Activated T-cell treated with anti-CD3 and anti-CD28 coated beads for 24 hours (primary cell): ENCODE data around the gene FBXL7.

Source experiments
- DNase-seq: peaks from one replicate; pipeline ENCODE4 v3.0.0-alpha.2; 2020; ENCODE audit warnings: low read depth

Gene FBXL7

DNA sequence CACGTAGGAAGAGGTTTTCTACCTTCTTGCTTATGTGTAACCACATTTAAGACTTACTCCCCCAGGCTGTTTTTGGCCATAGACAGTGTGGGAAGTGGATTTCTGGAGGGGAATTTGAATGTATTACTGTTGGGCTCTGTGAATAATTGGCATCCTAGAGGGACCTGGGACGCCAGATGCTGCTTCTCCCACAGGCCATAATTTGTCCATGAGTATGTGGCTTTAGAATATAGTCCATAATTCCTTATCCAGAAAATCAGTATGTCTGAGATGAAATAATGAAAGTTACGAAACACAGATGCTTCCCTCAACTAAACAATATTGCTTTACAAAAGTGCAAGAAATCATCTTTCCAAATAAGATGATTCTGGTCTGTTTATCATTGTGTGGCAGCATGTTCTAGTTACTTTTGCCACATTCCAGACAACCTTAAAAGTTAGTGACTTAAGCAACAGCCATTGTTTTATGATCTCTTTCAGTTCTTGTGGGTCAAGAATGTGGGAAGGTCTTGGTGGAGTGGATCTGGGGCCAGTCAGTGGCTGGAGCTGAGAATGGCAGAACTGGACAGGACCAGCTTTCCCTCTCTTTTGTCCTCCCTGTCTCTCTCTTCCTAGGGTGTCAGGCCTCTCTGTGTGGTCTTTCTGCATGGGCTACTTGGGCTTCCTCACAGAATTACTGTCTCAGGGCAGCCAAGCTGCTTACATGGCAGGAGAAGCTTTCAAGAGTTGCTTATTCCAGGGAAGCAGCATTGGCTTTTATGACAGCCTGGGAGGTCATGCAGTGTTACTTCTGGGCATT lies 79.4 kb downstream of the FBXL7 start:
- DNase-seq: no peak

DNA sequence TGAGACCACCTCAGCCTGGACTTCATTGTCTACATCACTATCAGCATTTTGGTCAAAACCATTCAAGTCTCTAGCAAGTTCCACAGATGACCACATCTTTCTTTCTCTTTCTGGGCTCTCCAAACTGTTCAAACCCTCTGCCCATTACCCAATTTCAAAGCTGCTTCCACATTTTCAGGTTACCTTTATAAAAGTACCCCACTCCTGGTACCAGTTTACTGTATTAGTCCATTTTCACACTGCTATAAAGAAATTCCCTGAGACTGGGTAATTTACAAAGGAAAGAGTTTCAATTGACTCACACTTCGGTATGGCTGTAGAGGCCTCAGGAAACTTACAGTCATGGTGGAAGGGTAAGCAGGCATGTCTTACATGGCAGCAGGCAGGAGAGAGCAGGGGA lies 84.5 kb downstream of the FBXL7 start:
- no peak for DNase-seq

DNA sequence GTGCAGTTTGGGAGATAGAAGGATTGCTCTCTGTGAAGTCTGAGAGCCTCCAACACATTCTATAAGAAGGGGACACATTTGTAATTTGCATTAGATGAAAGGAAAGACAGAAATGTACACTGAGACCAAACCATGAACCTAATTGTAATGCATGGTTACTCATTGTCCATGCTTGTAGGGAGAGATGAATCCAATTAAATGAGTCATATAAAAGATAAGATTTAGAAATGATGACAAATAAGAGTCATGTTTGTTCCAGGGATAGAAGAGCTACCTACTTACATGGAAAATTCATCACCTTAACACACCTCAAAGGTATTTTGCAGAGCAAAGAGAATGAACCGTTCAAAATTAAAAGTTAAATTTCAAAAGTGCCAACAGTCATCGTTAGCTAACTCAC lies 85.1 kb downstream of the FBXL7 start:
- DNase-seq: no peak

DNA sequence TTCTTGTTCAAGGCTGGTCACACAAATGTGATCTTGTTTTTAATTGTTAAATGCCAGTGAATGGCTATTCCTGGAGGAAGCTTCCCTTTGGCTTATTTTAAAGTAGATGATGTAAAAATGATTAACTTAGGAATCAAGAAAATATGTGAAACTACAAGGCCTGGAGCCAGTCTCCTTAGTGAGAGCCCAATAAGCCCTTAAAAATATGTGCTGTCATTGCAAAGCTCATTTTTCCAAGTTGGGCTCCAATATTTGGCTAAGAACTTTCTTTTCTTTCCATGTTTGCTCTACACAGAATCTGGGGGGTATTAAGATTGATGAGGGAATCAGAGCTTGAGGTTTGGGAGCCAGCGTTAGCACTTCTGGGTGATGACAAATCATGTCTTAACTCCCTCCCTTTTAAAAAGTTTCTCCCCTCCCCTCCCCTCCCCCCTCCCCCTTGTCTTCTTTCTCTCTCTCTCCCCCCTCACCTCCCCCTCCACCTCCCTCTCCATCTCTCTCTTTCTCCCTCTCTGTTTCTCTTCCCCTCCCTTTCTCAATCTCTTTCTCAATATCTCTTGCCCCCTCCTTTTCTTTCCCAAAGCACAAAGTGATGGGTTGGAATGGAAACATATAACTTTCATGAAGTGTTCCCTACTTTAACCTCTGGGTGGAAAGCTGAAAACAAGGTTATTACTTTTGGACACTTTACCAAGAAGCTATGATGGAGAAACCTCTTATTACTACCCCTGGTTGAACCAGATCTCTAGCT lies 86.0 kb downstream of the FBXL7 start:
- no peak for DNase-seq

DNA sequence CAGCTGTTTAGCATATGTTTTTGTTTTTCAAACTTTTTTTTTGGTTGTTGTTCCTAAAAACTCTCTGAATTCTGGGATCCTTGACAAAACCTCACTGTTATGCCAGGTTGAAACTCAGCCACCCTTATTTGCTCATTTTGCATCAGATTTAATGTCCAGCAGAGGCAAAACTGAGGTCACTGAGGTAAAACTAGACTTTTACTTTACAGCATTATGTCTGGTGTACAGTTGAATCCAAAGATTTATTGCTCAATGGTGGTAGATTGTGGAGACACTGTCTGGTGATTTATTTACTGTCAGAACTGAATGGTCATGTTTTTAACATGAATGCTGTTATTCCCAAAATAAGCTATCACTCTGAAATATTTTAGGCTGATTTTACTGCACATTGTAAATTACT lies 87.9 kb downstream of the FBXL7 start:
- no peak for DNase-seq

DNA sequence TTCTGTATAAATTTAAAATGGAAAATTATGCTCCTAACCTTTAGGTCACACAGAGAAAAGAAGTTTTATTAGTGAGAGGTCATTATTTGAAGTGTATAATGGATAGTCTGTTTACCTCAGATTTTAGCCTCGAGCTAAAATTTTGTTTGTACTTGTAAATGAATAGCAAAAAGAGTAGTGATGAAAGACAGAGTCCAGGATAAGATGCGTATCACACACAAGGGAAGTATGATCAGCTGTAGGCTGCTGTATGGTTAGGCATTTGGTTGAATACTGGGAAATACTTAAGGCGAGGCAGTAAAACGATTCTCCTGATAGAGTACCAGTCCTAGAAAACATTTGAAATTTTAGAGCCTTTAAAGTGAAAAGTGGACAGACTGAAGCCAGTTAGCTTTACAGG lies 92.7 kb downstream of the FBXL7 start:
- no peak for DNase-seq

DNA sequence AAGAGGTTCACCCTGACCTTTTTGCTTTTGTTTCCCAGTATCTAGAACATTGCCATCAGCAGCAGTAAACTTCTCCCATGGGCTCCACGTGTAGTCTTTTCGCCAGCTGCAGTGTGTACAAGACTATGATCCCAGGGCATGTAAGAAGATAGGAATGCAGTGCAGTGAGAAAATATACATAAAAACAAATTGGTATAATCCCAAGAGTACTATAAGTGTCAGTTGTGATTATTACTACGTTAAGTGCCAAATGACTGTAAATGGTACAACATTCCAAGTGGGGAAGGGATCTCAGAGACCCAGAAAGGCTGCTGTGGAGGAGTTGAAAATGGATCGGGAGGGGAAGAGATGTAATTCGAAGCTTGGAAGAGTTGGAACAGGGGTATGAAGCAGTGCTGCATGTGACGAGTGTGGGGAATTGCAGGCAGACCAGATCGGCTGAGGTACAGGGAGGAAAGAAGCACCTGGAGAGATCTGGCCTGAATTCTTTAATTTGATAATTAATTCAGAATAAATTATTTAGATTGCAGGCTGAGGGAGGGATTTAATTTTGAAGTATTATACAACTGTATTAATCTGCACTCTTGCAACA lies 95.1 kb downstream of the FBXL7 start:
- DNase-seq: no peak

DNA sequence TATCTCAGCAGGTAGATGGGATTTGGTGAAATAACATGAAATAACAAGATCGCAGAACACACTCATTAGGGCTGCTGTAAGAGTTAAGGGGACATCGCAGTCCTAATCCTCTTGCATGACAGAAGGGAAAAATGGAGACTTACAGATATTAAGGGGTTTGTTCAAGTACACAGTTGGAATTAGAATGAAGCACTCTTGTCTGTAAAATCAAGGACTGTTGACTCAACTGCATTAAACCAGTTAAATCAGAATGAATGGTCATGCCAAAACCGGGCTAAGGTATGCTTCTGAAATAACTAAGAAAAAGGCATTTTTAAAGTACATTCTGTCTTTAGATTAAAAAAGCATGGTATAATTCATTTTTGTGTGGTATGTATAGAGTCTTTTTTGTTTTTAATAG lies 95.9 kb downstream of the FBXL7 start:
- DNase-seq: no peak

DNA sequence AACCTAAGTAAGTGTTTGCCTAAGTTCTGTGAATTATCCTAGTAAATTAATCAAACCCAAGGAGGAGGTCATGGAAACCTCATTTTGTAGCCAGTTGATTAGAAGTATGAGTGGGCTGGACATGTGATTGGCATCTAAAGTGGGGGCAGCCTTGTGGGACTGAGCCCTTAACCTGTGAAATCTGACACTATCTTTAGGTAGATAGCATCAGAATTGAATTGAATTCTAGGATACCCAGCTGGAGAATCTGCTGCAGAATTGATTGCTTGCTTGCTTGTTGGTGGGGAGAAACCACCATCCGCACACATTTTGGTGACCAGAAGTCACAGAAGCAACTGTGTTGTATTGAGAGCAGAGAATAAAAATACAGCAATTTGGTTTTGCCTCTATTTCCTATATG lies 97.0 kb downstream of the FBXL7 start:
- no peak for DNase-seq

DNA sequence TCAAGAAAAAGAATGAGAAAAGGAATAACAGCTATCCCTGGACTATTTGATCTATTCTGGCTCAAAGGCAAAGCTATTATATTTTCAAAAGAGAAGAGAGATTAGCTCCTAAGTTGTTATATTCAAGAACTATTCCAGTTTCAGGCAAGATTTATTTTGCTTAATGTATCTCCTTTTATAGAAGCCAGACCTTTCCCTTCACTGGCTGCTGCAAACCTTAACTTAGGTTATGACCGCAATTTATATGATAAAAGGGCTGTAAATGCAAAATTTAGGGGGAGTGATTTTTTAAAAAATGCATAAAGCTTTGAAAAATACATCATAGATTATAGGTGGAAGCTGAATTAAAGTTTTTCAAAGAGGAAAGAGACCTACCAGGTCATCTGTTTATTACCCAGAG lies 97.8 kb downstream of the FBXL7 start:
- DNase-seq: no peak

DNA sequence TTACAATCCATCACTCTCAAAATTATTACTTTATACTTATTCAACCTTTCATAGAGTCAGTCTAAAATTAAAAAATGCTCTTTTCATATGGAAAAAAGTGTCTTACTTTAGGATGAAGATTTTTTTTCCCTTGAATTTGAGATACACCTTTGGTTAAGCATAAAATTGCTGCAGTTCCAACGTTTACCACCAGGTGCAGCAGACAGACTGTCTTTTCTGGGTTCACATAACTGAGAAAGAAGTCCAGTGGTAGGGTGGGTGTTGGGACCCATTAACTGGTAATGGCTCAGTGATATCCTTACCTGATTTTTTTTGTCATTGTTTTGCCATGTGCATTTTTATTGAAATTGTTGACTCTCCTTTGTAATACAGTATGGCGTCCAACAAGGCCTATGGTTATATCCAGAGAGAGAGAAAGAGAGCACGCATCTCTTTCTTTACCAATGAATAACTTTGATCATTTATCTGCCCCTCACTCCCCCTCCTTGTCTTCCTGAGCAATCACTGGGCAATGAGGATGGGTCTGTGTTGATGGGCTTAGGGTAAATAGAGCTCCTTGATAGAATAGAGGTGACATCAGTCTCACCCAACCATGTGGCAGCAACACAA lies 98.4 kb downstream of the FBXL7 start:
- DNase-seq: no peak

DNA sequence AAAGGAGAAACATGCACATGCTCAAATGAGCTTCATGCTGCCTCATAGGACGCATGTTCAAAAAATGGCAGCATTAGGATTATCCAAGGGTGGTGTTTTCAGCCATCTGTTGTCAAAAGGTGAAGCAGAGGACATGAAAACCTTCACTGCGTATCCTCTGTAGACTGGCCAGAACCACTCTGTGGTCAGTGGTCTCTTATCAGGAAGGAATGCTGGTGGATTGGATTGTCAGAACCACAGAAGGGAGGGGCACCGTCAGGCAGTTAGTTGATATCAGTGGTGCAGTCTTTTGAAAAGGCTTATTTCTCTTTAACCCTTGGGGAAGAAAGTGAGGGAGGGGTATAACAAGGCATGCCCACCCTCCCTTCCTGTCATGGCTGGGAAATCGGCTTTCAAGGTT lies 100.1 kb downstream of the FBXL7 start:
- no peak for DNase-seq

DNA sequence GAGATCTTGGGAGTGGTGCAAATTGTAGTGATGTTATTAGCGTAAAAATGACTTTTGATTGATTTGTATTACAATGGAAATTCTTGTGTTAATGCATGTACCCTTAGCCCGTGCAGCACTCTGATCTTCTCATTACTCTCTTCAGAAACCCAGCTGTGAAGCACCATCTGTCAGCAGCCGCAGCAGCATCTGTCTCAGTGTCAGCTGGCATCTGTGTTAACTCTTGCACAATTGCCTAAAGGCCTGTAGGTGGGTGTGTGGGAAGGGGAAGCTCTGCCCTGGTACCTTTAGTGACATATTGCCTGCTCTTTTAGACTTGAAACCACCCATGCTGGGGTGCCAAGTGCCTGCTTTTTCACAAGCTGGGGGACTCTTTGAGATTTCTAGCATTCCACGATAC lies 101.3 kb downstream of the FBXL7 start:
- no peak for DNase-seq

DNA sequence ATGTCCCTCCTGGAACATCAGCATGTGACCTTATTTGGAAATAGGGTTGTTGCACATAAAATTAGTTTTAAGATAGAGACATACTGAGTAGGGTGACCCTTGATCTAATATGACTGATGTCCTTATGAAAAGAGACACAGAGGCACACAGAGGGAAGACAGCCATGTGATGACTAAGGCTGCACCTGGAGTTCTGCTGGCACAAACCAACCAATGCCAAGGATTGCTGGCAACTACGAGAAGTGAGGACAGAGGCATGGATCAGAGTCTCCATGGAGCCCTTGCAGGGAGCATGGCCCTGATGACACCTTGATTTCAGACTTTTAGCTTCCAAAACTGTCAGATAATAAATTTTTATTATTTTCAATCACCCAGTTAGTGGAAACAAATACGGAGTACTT lies 101.9 kb downstream of the FBXL7 start:
- DNase-seq: no peak

DNA sequence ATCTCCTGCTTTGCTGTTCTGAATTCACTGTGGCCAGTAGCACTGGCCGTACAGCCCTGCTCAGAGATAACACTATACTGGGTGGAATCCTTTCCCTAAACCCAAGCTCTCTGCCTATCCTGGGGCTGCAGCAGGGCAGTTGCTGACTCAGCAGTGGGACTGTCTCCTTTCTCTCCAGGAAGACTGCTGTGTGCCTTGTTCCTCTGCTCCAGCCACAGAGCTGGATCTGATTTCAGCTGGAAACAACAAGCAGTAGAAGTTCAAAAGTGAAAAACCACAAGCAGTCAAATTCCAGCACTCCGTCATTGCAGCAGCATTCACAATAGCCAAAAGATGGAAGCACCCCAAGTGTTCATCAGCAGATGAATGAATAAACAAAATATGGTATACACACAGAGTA lies 105.0 kb downstream of the FBXL7 start:
- DNase-seq: no peak

DNA sequence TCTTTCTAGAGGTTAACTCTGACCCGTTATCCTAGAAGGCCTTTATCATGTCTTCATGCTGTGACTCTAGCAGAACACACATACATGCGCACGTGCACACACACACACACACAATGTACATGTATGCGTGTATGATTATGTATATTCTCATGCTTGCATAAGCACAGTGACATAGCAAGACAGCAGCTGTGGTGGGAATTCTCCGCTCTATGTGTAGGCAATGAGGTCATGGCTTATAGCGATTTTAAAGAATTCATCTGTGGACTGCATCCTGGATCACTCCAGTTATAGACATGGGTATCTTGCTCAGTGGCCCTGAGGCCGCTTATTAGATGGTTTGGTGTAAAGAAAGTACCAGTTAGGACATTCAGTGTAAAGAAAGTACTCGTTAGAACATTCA lies 106.2 kb downstream of the FBXL7 start:
- no peak for DNase-seq

DNA sequence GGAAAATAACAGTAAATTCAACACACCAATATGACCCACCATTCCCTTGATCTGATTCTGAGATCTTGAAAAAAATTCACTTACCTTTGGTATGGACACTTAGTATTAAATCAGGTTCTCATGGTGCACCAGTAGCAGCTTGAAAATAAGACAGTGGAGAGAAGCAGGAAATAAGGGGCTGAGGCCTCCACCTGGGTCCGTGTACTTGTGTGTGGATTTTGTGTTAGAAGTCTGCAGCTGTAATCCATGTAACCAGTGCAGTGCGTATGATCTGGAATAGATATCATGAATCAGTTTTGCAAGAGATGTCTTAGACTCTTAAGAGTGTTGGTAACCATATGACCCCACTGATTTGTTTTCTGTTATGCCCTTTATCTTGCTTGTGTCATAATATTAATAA lies 107.1 kb downstream of the FBXL7 start:
- DNase-seq: no peak

DNA sequence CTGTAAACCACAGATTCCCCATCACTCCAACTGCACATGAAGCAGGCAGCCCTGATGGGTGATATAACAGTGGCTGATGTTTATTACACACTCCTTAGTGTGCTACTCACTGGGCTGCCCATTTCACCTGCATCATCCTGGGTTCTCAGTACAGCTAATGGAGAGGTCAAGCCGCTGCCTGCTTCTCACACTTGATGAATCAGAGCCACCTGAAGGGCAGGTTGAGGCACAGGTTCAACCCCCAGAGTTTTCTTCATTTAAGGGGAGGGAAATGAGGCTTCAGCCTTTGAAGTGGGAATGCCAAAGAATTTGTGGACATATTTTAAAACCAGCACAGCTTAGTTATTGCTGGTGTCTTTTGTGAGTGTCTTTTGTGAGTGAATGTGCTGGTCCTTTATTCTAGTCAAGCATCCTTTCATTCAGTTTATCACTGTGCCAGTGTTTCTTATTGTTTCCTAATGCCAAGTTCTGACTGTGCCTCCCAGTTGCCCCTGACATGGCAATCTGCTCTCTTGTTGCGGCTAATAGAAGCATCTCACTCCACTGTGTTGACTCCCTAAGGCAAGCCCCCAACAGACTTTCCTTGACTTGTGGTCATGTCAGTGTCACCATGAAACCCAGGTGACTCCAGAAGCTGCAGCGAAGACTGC lies 109.2 kb downstream of the FBXL7 start:
- no peak for DNase-seq

DNA sequence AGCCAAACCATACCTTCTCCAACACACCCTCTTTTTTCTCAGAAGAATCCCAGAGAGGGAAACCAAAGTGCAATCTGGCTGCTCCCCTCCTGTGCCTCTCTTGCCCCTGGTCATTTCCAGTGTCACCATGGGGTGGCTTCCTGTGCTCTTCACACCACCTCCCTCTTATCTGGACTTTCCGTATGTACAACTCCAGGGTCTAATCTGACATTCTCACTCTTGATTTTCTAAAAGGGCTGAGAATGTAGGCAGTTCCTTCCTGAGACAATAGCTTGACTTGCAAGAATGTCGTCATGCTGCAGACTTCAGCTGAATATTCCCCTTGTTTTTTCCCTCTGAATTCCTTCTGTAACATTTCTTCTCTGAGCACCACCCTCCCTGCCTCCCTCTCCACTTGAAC lies 110.2 kb downstream of the FBXL7 start:
- DNase-seq: no peak

DNA sequence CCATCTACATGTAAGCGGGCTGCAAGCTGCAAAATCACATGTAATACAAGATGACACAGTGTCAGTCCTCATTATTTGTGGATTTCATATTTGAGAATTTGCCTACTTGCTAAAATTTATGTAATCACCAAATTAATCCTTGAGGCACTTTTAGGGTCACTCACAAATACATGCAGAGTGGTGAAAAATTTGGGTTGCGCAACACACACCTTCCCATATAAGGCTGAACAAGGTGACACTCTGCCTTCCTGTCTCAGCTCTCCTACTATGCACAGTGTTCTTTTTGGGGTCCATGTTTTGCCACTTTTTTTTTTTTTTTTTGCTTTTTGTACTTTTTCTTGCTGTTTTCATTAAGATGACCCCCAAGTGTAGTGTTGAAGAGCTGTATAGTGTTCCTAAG lies 111.0 kb downstream of the FBXL7 start:
- no peak for DNase-seq

DNA sequence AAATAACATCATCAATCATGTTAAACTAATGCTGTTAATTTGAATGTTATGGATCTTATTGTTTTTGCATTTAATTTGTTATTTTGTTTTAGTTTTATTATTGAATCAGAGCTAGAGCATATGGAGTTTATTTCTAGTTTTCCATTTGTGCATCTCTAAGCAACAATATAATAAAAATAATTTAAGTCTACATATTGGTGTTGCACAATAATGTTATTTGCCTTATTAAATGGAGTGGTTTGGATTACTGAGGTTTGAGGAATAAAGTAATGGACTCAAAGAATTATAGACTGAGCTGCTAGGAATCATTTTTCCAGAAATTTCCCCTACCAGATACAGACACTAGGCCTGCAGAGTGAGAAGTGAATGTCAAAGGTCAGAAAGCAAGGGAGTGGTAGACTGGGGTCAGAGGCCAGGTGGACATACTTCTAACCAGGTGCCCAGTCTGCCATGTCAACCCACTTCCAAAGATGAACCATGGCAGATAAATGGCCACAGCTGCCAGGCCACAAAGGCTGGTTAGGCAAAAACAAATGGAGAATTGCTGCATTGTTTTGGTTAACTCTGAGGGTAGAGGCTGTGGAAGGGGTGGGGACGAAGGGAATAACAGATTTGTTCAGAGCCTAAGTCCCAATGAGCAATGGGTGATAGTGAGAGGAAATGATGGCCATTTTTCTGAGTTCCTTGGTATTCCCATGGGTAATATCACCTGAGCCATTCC lies 113.1 kb downstream of the FBXL7 start:
- DNase-seq: no peak

DNA sequence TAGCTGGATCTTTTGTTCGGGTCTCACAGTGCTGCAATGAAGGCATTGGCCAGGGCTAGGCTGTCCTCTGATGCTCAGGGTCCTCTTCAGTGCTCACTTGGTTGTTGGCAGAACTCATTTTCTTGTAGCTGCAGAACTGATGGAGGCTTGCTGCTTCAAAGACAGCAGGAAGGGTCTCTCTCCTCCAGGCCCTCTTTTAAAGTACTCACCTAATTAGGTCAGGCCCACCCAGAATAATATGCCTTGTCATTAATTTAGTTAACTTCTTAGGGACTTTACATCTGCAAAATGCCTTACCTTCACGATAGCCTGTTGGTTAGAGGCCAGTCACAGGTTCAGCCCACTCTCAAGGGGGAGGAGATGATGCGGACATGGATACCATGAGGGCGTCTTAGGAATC lies 114.7 kb downstream of the FBXL7 start:
- no peak for DNase-seq
